H1 (cell line): ENCODE measurements around the gene CRYBG1.

Experiments
- ATF2 ChIP-seq: IDR thresholded peaks from 2 replicates; pipeline ENCODE4 v1.6.1; 2012; ENCODE audit warnings: low read length, inconsistent platforms
- CBX5 ChIP-seq: fragments of 300-800, 300-1000 bp; sonication (generic); IDR thresholded peaks from 2 replicates; pipeline ENCODE4 v1.7.1; 2016; ENCODE audit warnings: antibody characterized with exemption, low read length, low read depth
- CBX8 ChIP-seq: fragments of 300-800, 300-1000 bp; sonication (generic); IDR thresholded peaks from 2 replicates; pipeline ENCODE4 v1.7.1; 2016; ENCODE audit warnings: low read depth, low read length, borderline replicate concordance
- CTCF ChIP-seq, 3 experiments: IDR thresholded peaks; 1 replicate in 2 of 3; 2 replicates in 1 of 3; pipeline versions ENCODE4 v1.5.1 to v1.6.1; 2011; ENCODE audit warnings: low read length in 3 of 3, mild to moderate bottlenecking in 3 of 3, inconsistent platforms in 2 of 3, low read depth in 1 of 3, moderate library complexity in 1 of 3; ENCODE audit not compliant: insufficient read depth in 1 of 3; ENCODE audit errors: control extremely low read depth in 1 of 3
- EGR1 ChIP-seq: IDR thresholded peaks from 2 replicates; pipeline ENCODE4 v1.6.1; 2011; ENCODE audit warnings: low read depth, low read length, borderline replicate concordance
- EZH2 ChIP-seq: fragments of 200-600 bp; sonication (generic); IDR thresholded peaks from 2 replicates; pipeline ENCODE4 v1.7.1; 2012; ENCODE audit warnings: low read depth, mild to moderate bottlenecking, moderate library complexity, low read length, inconsistent platforms; ENCODE audit not compliant: severe bottlenecking
- MAX ChIP-seq: IDR thresholded peaks from 2 replicates; pipeline ENCODE4 v1.6.1; 2012; ENCODE audit warnings: inconsistent platforms
- POLR2A ChIP-seq, 2 experiments: IDR thresholded peaks; 1 replicate in 1 of 2; 2 replicates in 1 of 2; pipeline ENCODE4 v1.6.1; 2011; ENCODE audit warnings: low read depth in 2 of 2, low read length in 2 of 2, mild to moderate bottlenecking in 2 of 2; ENCODE audit errors: control extremely low read depth in 1 of 2
- RAD21 ChIP-seq, 2 experiments: IDR thresholded peaks in 1 of 2; conservative IDR thresholded peaks in 1 of 2; 2 replicates each; pipeline ENCODE4 v1.6.1; 2011; ENCODE audit warnings: low read depth in 2 of 2, low read length in 2 of 2, improper control_type of control experiment in 1 of 2, inconsistent platforms in 1 of 2, mild to moderate bottlenecking in 1 of 2, moderate library complexity in 1 of 2
- SP4 ChIP-seq: IDR thresholded peaks from 2 replicates; pipeline ENCODE4 v1.6.1; 2012; ENCODE audit warnings: low read length, inconsistent platforms
- TAF1 ChIP-seq: IDR thresholded peaks from 2 replicates; pipeline ENCODE4 v1.6.1; 2011; ENCODE audit warnings: mild to moderate bottlenecking, low read depth, low read length
- TEAD4 ChIP-seq: IDR thresholded peaks from 2 replicates; pipeline ENCODE4 v1.6.1; 2012; ENCODE audit warnings: low read depth, low read length, inconsistent platforms, mixed read lengths

GRCh38 chr6:106579281-106579680 is 218.8 kb downstream of the CRYBG1 start:
- TF ChIP-seq TEAD4 (no peak), ATF2 (no peak), EZH2 (no peak), CTCF (IDR thresholded peaks at IDR 0.05; ENCODE audit: control extremely low read depth in 1 of 3, insufficient read depth in 1 of 3, low read depth in 1 of 3, low read length in 3 of 3) (no peak), CBX8 (no peak), TAF1 (no peak), EGR1 (no peak), CBX5 (no peak), SP4 (no peak), MAX (no peak), POLR2A (IDR thresholded peaks at IDR 0.05; ENCODE audit: control extremely low read depth in 1 of 2, low read depth in 2 of 2, low read length in 2 of 2) (no peak), RAD21 (IDR thresholded peaks at IDR 0.05 in 1 of 2, conservative IDR thresholded peaks at IDR 0.05 in 1 of 2; ENCODE audit: low read depth in 2 of 2, low read length in 2 of 2) (no peak)
